Loucy (cell line): ENCODE data around the gene EXOC2.
A peak's percentile ranks its signal among the peaks of the same experiment; 100 is the strongest.

Source experiments
- H2AFZ ChIP-seq: fragments of 200-600 bp; sonication (generic); 2 replicates; pipeline ENCODE4 v1.6.0; 2016; ENCODE audit warnings: antibody characterized with exemption, mild to moderate bottlenecking, low read length, moderate library complexity
- H3F3A ChIP-seq: fragments of 200-600 bp; 2 replicates; pipeline ENCODE4 v1.6.0; 2016; ENCODE audit warnings: antibody characterized with exemption, low read depth, mild to moderate bottlenecking
- H3K27me3 ChIP-seq: fragments of 200-600 bp; sonication (generic); 2 replicates; pipeline ENCODE4 v1.6.1; 2014; ENCODE audit warnings: low read length, mild to moderate bottlenecking; ENCODE audit not compliant: insufficient read depth, poor library complexity, severe bottlenecking
- H3K36me3 ChIP-seq: fragments of 200-600 bp; sonication (generic); 2 replicates; pipeline ENCODE4 v1.6.1; 2016; ENCODE audit warnings: low read length; ENCODE audit not compliant: insufficient read depth
- H3K4me1 ChIP-seq: fragments of 200-600 bp; sonication (generic); 2 replicates; pipeline ENCODE4 v1.5.1; 2014; ENCODE audit warnings: low read length, mild to moderate bottlenecking; ENCODE audit not compliant: insufficient read depth, poor library complexity, severe bottlenecking
- H3K4me2 ChIP-seq: fragments of 200-600 bp; sonication (generic); 2 replicates; pipeline ENCODE4 v1.6.0; 2014; ENCODE audit warnings: antibody characterized with exemption, low read length, low read depth, mild to moderate bottlenecking; ENCODE audit not compliant: poor library complexity, severe bottlenecking
- H3K4me3 ChIP-seq: fragments of 200-600 bp; sonication (generic); 2 replicates; pipeline ENCODE4 v1.5.1; 2014; ENCODE audit warnings: low read length, mild to moderate bottlenecking, mixed read lengths; ENCODE audit not compliant: poor library complexity, severe bottlenecking
- H3K79me2 ChIP-seq: fragments of 200-600 bp; sonication (generic); 2 replicates; pipeline ENCODE4 v1.6.1; 2014; ENCODE audit warnings: low read length; ENCODE audit not compliant: insufficient read depth
- H3K9ac ChIP-seq: fragments of 200-600 bp; sonication (generic); 2 replicates; pipeline ENCODE4 v1.6.0; 2014; ENCODE audit warnings: mild to moderate bottlenecking, low read depth, low read length, moderate library complexity; ENCODE audit not compliant: poor library complexity, severe bottlenecking
- H3K9me2 ChIP-seq: fragments of 200-600 bp; sonication (generic); replicated peaks from 2 replicates; pipeline ENCODE4 v1.6.1; 2016; ENCODE audit warnings: low read depth, low read length, mixed read lengths
- H3K9me3 ChIP-seq: fragments of 200-600 bp; sonication (generic); 2 replicates; pipeline ENCODE4 v1.6.1; 2014; ENCODE audit warnings: mild to moderate bottlenecking, antibody characterized with exemption, low read length, low read depth; ENCODE audit not compliant: insufficient read depth
- H4K20me1 ChIP-seq: fragments of 200-600 bp; sonication (generic); 2 replicates; pipeline ENCODE4 v1.6.0; 2014; ENCODE audit warnings: antibody characterized with exemption, low read length, mild to moderate bottlenecking; ENCODE audit not compliant: insufficient read depth, poor library complexity, severe bottlenecking
- EZH2phosphoT487 ChIP-seq: fragments of 200-600 bp; IDR thresholded peaks from 2 replicates; pipeline ENCODE4 v1.6.1; 2018; ENCODE audit warnings: antibody characterized with exemption, mild to moderate bottlenecking, moderate library complexity, borderline replicate concordance
- TF ChIP-seq, protein P1 (sequence below): fragments of 200-600 bp; sonication (generic); conservative IDR thresholded peaks from 2 replicates; pipeline ENCODE4 v1.5.1; 2014; ENCODE audit warnings: mild to moderate bottlenecking, antibody characterized with exemption, low read length

EXOC2 gene

DNA sequence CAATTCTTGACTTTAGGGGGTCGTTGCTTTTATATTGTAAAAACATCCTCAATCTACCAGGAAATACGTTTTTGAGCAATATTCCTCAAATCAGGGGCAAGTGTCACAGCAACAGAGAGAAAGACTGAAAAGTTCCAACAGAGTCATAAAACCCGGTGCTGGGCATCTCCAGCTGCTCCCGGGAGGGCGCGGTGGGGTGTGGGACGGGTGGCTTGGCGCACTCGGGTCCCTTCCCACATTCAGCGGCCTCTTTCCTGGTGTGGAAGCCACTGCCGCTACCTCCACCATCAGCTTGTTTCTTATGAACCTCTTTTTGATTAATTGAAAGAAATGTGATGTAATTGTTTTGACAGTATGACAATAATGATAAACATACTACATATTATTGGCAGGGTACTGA is 203.2 kb downstream of the EXOC2 start:
- Histone ChIP-seq H3K4me1 (peaks cover 61% of the 10 kb centered on the region), H3K4me2 (peak overlapping the region; percentile 67), H3K36me3 (peaks cover 7% of the 10 kb centered on the region; the same call in 1 of the 2 replicates), H2AFZ (no peak overlapping the region), H3K4me3 (peak overlapping the region; percentile 38), H3K27me3 (no peaks in the 10 kb centered on the region), H3K79me2 (no peaks in the 10 kb centered on the region), H3K9ac (peak overlapping the region; percentile 18), H3K9me2 (no peaks in the 10 kb centered on the region), H3F3A (peaks cover 6% of the 10 kb centered on the region), H4K20me1 (no peaks in the 10 kb centered on the region), H3K9me3 (no peaks in the 10 kb centered on the region)
- TF ChIP-seq EZH2phosphoT487: no peak
- TF ChIP-seq, protein P1, sequence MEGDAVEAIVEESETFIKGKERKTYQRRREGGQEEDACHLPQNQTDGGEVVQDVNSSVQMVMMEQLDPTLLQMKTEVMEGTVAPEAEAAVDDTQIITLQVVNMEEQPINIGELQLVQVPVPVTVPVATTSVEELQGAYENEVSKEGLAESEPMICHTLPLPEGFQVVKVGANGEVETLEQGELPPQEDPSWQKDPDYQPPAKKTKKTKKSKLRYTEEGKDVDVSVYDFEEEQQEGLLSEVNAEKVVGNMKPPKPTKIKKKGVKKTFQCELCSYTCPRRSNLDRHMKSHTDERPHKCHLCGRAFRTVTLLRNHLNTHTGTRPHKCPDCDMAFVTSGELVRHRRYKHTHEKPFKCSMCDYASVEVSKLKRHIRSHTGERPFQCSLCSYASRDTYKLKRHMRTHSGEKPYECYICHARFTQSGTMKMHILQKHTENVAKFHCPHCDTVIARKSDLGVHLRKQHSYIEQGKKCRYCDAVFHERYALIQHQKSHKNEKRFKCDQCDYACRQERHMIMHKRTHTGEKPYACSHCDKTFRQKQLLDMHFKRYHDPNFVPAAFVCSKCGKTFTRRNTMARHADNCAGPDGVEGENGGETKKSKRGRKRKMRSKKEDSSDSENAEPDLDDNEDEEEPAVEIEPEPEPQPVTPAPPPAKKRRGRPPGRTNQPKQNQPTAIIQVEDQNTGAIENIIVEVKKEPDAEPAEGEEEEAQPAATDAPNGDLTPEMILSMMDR: no peak

DNA sequence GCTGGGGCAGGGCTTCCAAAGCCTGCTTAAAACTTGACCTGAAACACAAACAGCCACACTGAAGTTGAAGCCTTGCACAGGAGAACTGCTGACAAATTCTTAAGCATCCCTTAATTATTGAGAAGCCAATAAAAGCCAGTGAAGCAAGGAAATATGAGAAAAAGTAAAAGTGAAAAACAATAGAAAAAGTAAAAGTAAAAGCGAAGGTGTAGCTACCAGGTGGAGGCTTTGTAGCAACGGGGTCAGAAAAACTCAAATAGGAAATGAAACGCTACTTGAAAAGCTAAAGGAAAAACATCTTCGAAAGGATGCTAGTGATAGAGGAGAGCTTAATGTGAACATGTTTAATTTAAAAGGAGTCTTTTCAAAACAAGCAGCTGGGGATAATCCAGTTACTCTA is 203.9 kb downstream of the EXOC2 start:
- no peaks in the 10 kb centered on the region for H3K27me3 ChIP-seq
- H3K79me2 ChIP-seq: no peaks in the 10 kb centered on the region
- no peaks in the 10 kb centered on the region for H3K9me3 ChIP-seq
- peaks cover 61% of the 10 kb centered on the region for H3K4me1 ChIP-seq
- no peak overlapping the region for H2AFZ ChIP-seq
- peaks cover 6% of the 10 kb centered on the region for H3F3A ChIP-seq
- H3K36me3 ChIP-seq: peaks cover 7% of the 10 kb centered on the region; the same call in 1 of the 2 replicates
- TF ChIP-seq EZH2phosphoT487: no peak
- TF ChIP-seq, protein P1: no peak
- no peak overlapping the region for H3K9ac ChIP-seq
- no peaks in the 10 kb centered on the region for H3K9me2 ChIP-seq
- H3K4me3 ChIP-seq: no peak overlapping the region
- peak overlapping the region; percentile 32 for H3K4me2 ChIP-seq
- H4K20me1 ChIP-seq: no peaks in the 10 kb centered on the region

DNA sequence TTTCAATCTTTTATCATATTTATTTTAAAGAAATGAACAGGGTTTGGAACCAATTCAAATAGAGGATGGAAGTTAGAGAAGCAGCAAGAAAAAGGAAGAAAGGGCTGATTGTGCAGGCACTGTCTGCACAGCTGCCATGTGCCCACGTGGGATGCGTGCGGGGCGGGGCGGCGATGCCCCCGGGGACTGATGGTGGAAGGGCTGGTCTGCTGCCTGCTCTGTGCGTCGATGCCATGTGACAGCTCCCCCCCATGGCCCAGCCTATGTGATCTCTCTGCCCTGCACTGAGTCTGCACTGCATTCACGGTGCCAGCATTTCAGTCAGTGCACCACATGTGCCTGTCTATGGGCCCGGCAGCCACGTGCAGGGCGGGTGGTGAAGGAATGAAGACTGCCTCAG is 205.0 kb downstream of the EXOC2 start:
- H4K20me1 ChIP-seq: no peaks in the 10 kb centered on the region
- H3K27me3 ChIP-seq: no peaks in the 10 kb centered on the region
- H3K4me3 ChIP-seq: no peak overlapping the region
- no peaks in the 10 kb centered on the region for H3K79me2 ChIP-seq
- H3K4me1 ChIP-seq: peaks cover 61% of the 10 kb centered on the region
- H3K36me3 ChIP-seq: peaks cover 7% of the 10 kb centered on the region; the same call in 1 of the 2 replicates
- H3K9me2 ChIP-seq: no peaks in the 10 kb centered on the region
- TF ChIP-seq, protein P1: no peak
- no peak for TF ChIP-seq EZH2phosphoT487
- H3K9ac ChIP-seq: no peak overlapping the region
- peaks cover 6% of the 10 kb centered on the region for H3F3A ChIP-seq
- no peak overlapping the region for H2AFZ ChIP-seq
- no peak overlapping the region for H3K4me2 ChIP-seq
- H3K9me3 ChIP-seq: no peaks in the 10 kb centered on the region
